Spleen (tissue), 7 donors: Measurements from ENCODE around the gene FRMD5.

Source experiments
- CTCF ChIP-seq, 11 experiments: fragments of 200-600 bp in 7 of 11; fragments of 450-650 bp in 4 of 11; sonication (generic) in 4 of 11; IDR thresholded peaks in 8 of 11; conservative IDR thresholded peaks in 3 of 11; 1 replicate in 7 of 11; 2 replicates in 4 of 11; pipeline versions ENCODE4 v1.4.0 to v1.8.0; 2016 to 2021; ENCODE audit warnings: antibody characterized with exemption in 11 of 11, inconsistent platforms in 4 of 11, mild to moderate bottlenecking in 1 of 11
- POLR2A ChIP-seq, 3 donors: fragments of 450-650 bp; IDR thresholded peaks; one replicate each; pipeline ENCODE4 v1.5.1; 2017; ENCODE audit warnings: antibody characterized with exemption in 3 of 3, mild to moderate bottlenecking in 1 of 3
- POLR2AphosphoS5 ChIP-seq, 3 donors: sonication (generic); formaldehyde crosslinking; IDR thresholded peaks; one replicate each; pipeline ENCODE4 v1.5.1; 2017; ENCODE audit warnings: antibody characterized with exemption in 3 of 3
- donor health status: DM: no; HTN: no; CAD: no; lungs with moderate emphysema.
- donor health status: DM: no; HTN: no; CAD: no.
- donor health status: DM: no; HTN: no; CAD: no.

- TF ChIP-seq CTCF (IDR thresholded peaks at IDR 0.05 in 8 of 11, conservative IDR thresholded peaks at IDR 0.05 in 3 of 11) (no peak), POLR2A (IDR thresholded peaks at IDR 0.05) (no peak), POLR2AphosphoS5 (IDR thresholded peaks at IDR 0.05) (no peak)
Measured at GRCh38 chr15:44208956-44209355, 13.9 kb upstream of the FRMD5 start.
